Liver (tissue), 9 donors: ENCODE results near the gene FOXS1. TPM values are rescaled to one million over a fixed set of nuclear protein-coding genes. Genes with fewer than 3 reads are reported as not detected.

ENCODE experiments used
- DNase-seq: peaks from one replicate; pipeline ENCODE4 v3.0.0-alpha.2; 2017; ENCODE audit warnings: low spot score
- H3K27ac ChIP-seq, 2 donors: one replicate each; pipeline ENCODE4 v1.7.0; 2013; ENCODE audit warnings: inconsistent platforms in 2 of 2, low read length in 2 of 2, control low read depth in 1 of 2, low read depth in 1 of 2, mild to moderate bottlenecking in 1 of 2
- H3K27me3 ChIP-seq, 4 donors: one replicate each; pipeline versions ENCODE4 v1.6.1 to v1.7.0; 2013; ENCODE audit warnings: low read length in 3 of 4, inconsistent platforms in 1 of 4, mild to moderate bottlenecking in 1 of 4, moderate library complexity in 1 of 4; ENCODE audit not compliant: control insufficient read depth in 4 of 4, insufficient read depth in 4 of 4
- H3K36me3 ChIP-seq, 4 donors: one replicate each; pipeline versions ENCODE4 v1.6.1 to v1.7.0; 2013; ENCODE audit warnings: low read length in 3 of 4, mild to moderate bottlenecking in 3 of 4, low read depth in 1 of 4, moderate library complexity in 1 of 4; ENCODE audit not compliant: control insufficient read depth in 4 of 4, insufficient read depth in 3 of 4
- H3K4me1 ChIP-seq, 4 donors: one replicate each; pipeline versions ENCODE4 v1.6.1 to v1.7.0; 2013; ENCODE audit warnings: low read length in 3 of 4, mild to moderate bottlenecking in 3 of 4, moderate library complexity in 1 of 4; ENCODE audit not compliant: control insufficient read depth in 4 of 4, insufficient read depth in 4 of 4
- H3K4me3 ChIP-seq, 3 donors: one replicate each; pipeline versions ENCODE4 v1.6.1 to v1.7.0; 2013; ENCODE audit warnings: low read length in 3 of 3, control low read depth in 1 of 3, low read depth in 1 of 3, mild to moderate bottlenecking in 1 of 3
- H3K9ac ChIP-seq, 2 donors: one replicate each; pipeline ENCODE4 v1.7.0; 2013; ENCODE audit warnings: low read length in 2 of 2, mild to moderate bottlenecking in 2 of 2, moderate library complexity in 2 of 2, control low read depth in 1 of 2, low read depth in 1 of 2
- H3K9me3 ChIP-seq, 4 donors: one replicate each; pipeline versions ENCODE4 v1.6.1 to v1.7.0; 2013; ENCODE audit warnings: low read length in 3 of 4; ENCODE audit not compliant: control insufficient read depth in 4 of 4
- ATF3 ChIP-seq: IDR thresholded peaks from 2 replicates; pipeline ENCODE4 v1.6.1; 2016; ENCODE audit warnings: antibody characterized with exemption
- EGR1 ChIP-seq, 2 donors: IDR thresholded peaks; 2 replicates each; pipeline ENCODE4 v1.6.1; 2016 to 2018; ENCODE audit warnings: antibody characterized with exemption in 2 of 2, low read depth in 2 of 2
- FOXA1 ChIP-seq: IDR thresholded peaks from 2 replicates; pipeline ENCODE4 v1.6.1; 2016; ENCODE audit warnings: antibody characterized with exemption
- FOXA2 ChIP-seq: IDR thresholded peaks from 2 replicates; pipeline ENCODE4 v1.6.1; 2016; ENCODE audit warnings: antibody characterized with exemption
- GABPA ChIP-seq, 2 donors: IDR thresholded peaks in 1 of 2; conservative IDR thresholded peaks in 1 of 2; 2 replicates each; pipeline ENCODE4 v1.6.1; 2016; ENCODE audit warnings: antibody characterized with exemption in 2 of 2, mild to moderate bottlenecking in 1 of 2, moderate library complexity in 1 of 2
- HNF4G ChIP-seq: IDR thresholded peaks from 2 replicates; pipeline ENCODE4 v1.6.1; 2016; ENCODE audit warnings: antibody characterized with exemption
- JUND ChIP-seq, 2 donors: IDR thresholded peaks; 2 replicates each; pipeline ENCODE4 v1.6.1; 2016; ENCODE audit warnings: antibody characterized with exemption in 2 of 2
- NR2F2 ChIP-seq: IDR thresholded peaks from 2 replicates; pipeline ENCODE4 v1.6.1; 2016; ENCODE audit warnings: antibody characterized with exemption
- RAD21 ChIP-seq, 2 donors: IDR thresholded peaks; 2 replicates each; pipeline ENCODE4 v1.6.1; 2016; ENCODE audit warnings: antibody characterized with exemption in 2 of 2, mild to moderate bottlenecking in 2 of 2
- RXRA ChIP-seq, 2 donors: IDR thresholded peaks; 2 replicates each; pipeline ENCODE4 v1.6.1; 2017 to 2018; ENCODE audit warnings: antibody characterized with exemption in 2 of 2, mild to moderate bottlenecking in 1 of 2
- SP1 ChIP-seq: IDR thresholded peaks from 2 replicates; pipeline ENCODE4 v1.6.1; 2018; ENCODE audit warnings: antibody characterized with exemption, mild to moderate bottlenecking
- TAF1 ChIP-seq: conservative IDR thresholded peaks from 2 replicates; pipeline ENCODE4 v1.6.1; 2016; ENCODE audit warnings: antibody characterized with exemption, mild to moderate bottlenecking
- YY1 ChIP-seq: IDR thresholded peaks from 2 replicates; pipeline ENCODE4 v1.6.1; 2016; ENCODE audit warnings: antibody characterized with exemption, mild to moderate bottlenecking
- WGBS: extraction: QIAGEN DNeasy Blood & Tissue Kit; methylation state at CpG from one replicate; pipeline ENCODE4 v1.1.7; 2013; 5-methylcytosine and 5-hydroxymethylcytosine counted together
- polyA plus RNA-seq, 2 donors: library from polyadenylated mRNA; stranded (reverse) in 1 of 2; unstranded in 1 of 2; fragments of 200-250 nt in 1 of 2; fragments of >200 nt in 1 of 2; fragmentation: Nextera tagmentation in 1 of 2; extraction: Ambion mirVana in 1 of 2; gene quantifications; one replicate each; pipeline versions ENCODE4 v1.2.1 to v1.2.3, GENCODE V29; 2013 to 2015
- total RNA-seq, 2 donors: library from RNA; depleted of rRNA; stranded (reverse); fragments of >200 nt; gene quantifications; one replicate each; pipeline ENCODE4 v1.2.3, GENCODE V29; 2014
- TF ChIP-seq, protein P1 (sequence below): fragments of 150-350 bp; IDR thresholded peaks from 2 replicates; pipeline ENCODE4 v1.5.1; 2017; ENCODE audit warnings: improper control_type of control experiment, low read depth, low read length; ENCODE audit not compliant: missing input control
- TF ChIP-seq, protein P2 (sequence below): IDR thresholded peaks from 2 replicates; pipeline ENCODE4 v1.6.1; 2016; ENCODE audit warnings: antibody characterized with exemption
- TF ChIP-seq, protein P3 (sequence below): IDR thresholded peaks from 2 replicates; pipeline ENCODE4 v1.6.1; 2016; ENCODE audit warnings: antibody characterized with exemption, mild to moderate bottlenecking
- donor health status: healthy.
- donor health status: healthy.
- donor health status: healthy.
- donor health status: healthy.
- donor health status: healthy.

The FOXS1 gene
- total and polyA plus RNA-seq, 4 donors, result 0.21 to 0.51 (median 0.28) TPM

DNA sequence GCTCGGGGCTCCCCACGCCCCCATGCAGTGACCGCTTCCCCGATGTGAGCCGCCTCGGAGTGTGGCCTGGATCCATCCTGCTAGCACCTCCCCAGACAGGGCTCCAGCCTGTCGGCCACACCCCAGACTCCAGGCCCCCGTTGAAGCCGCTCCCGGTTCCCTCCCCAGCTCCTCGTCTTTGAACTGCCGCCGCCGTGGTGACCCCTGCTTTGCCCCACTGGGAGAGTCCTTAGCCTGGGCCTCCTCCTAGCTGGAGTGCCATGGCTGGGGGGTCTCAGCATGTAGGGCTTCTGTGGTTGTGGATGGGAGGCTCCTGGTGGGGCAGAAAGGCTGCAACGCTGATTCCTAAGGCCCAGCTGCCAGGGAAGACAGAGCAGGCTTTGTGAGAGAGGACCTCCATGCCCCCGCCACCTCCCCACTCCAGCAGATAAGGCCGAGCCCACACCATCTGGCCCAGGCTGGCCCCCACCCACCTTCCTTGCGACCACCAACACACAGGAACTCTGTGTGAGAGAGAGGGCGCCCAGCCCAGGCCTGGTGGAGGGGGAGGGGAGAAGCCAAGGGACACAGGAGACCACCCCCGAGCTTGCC, 11.4 kb downstream of the FOXS1 start:
- Histone ChIP-seq H3K27ac (no peak overlapping the region), H3K4me3 (no peak overlapping the region), H3K36me3 (no peaks in the 10 kb centered on the region), H3K4me1 (no peaks in the 10 kb centered on the region), H3K9me3 (no peaks in the 10 kb centered on the region), H3K27me3 (peaks cover 0 to 3% (median 0%) of the 10 kb centered on the region in 4 donors), H3K9ac (no peak overlapping the region)
- TF ChIP-seq FOXA1 (no peak), RXRA (IDR thresholded peaks at IDR 0.05) (no peak), RAD21 (IDR thresholded peaks at IDR 0.05) (no peak), FOXA2 (no peak), HNF4G (no peak), ATF3 (no peak), EGR1 (IDR thresholded peaks at IDR 0.05; ENCODE audit: low read depth in 2 of 2) (no peak)
- TF ChIP-seq, protein P1, sequence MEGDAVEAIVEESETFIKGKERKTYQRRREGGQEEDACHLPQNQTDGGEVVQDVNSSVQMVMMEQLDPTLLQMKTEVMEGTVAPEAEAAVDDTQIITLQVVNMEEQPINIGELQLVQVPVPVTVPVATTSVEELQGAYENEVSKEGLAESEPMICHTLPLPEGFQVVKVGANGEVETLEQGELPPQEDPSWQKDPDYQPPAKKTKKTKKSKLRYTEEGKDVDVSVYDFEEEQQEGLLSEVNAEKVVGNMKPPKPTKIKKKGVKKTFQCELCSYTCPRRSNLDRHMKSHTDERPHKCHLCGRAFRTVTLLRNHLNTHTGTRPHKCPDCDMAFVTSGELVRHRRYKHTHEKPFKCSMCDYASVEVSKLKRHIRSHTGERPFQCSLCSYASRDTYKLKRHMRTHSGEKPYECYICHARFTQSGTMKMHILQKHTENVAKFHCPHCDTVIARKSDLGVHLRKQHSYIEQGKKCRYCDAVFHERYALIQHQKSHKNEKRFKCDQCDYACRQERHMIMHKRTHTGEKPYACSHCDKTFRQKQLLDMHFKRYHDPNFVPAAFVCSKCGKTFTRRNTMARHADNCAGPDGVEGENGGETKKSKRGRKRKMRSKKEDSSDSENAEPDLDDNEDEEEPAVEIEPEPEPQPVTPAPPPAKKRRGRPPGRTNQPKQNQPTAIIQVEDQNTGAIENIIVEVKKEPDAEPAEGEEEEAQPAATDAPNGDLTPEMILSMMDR, result no peak
- TF ChIP-seq, protein P2, sequence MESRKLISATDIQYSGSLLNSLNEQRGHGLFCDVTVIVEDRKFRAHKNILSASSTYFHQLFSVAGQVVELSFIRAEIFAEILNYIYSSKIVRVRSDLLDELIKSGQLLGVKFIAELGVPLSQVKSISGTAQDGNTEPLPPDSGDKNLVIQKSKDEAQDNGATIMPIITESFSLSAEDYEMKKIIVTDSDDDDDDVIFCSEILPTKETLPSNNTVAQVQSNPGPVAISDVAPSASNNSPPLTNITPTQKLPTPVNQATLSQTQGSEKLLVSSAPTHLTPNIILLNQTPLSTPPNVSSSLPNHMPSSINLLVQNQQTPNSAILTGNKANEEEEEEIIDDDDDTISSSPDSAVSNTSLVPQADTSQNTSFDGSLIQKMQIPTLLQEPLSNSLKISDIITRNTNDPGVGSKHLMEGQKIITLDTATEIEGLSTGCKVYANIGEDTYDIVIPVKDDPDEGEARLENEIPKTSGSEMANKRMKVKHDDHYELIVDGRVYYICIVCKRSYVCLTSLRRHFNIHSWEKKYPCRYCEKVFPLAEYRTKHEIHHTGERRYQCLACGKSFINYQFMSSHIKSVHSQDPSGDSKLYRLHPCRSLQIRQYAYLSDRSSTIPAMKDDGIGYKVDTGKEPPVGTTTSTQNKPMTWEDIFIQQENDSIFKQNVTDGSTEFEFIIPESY, result no peak
- TF ChIP-seq, protein P3, sequence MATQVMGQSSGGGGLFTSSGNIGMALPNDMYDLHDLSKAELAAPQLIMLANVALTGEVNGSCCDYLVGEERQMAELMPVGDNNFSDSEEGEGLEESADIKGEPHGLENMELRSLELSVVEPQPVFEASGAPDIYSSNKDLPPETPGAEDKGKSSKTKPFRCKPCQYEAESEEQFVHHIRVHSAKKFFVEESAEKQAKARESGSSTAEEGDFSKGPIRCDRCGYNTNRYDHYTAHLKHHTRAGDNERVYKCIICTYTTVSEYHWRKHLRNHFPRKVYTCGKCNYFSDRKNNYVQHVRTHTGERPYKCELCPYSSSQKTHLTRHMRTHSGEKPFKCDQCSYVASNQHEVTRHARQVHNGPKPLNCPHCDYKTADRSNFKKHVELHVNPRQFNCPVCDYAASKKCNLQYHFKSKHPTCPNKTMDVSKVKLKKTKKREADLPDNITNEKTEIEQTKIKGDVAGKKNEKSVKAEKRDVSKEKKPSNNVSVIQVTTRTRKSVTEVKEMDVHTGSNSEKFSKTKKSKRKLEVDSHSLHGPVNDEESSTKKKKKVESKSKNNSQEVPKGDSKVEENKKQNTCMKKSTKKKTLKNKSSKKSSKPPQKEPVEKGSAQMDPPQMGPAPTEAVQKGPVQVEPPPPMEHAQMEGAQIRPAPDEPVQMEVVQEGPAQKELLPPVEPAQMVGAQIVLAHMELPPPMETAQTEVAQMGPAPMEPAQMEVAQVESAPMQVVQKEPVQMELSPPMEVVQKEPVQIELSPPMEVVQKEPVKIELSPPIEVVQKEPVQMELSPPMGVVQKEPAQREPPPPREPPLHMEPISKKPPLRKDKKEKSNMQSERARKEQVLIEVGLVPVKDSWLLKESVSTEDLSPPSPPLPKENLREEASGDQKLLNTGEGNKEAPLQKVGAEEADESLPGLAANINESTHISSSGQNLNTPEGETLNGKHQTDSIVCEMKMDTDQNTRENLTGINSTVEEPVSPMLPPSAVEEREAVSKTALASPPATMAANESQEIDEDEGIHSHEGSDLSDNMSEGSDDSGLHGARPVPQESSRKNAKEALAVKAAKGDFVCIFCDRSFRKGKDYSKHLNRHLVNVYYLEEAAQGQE, result no peak
- 83% methylated on average over 20 of the region's 20 CpGs for WGBS
- no peak for DNase-seq

- TF ChIP-seq NR2F2, result no peak
- peak in 1 of 2 donors; percentile 61 for TF ChIP-seq RAD21 (IDR thresholded peaks at IDR 0.05)
- no peak for TF ChIP-seq GABPA (IDR thresholded peaks at IDR 0.05 in 1 of 2, conservative IDR thresholded peaks at IDR 0.05 in 1 of 2)
- TF ChIP-seq SP1, result no peak
- no peak for TF ChIP-seq YY1
- TF ChIP-seq, protein P1, result peak; percentile 68
- no peak for TF ChIP-seq FOXA1
- no peak for TF ChIP-seq JUND (IDR thresholded peaks at IDR 0.05)
- TF ChIP-seq ATF3, result no peak
- TF ChIP-seq, protein P2, result no peak
- no peak for TF ChIP-seq FOXA2
- TF ChIP-seq HNF4G, result no peak
- no peak for TF ChIP-seq TAF1
- Histone ChIP-seq H3K4me3 (no peak overlapping the region), H3K4me1 (no peaks in the 10 kb centered on the region), H3K36me3 (no peaks in the 10 kb centered on the region), H3K9me3 (no peaks in the 10 kb centered on the region), H3K27ac (no peak overlapping the region), H3K9ac (no peak overlapping the region), H3K27me3 (peaks cover 0 to 3% (median 0%) of the 10 kb centered on the region in 4 donors)
- DNase-seq, result peak; percentile 78
- WGBS, result 63% methylated on average over 14 of the region's 14 CpGs
Observed at GRCh38 chr20:31833130-31833930, 12.1 kb downstream of the FOXS1 start.
